Fibroblast of peridontal ligament (primary cell): ENCODE results near the gene GARNL3.

ENCODE experiments used
- DNase-seq: peaks from one replicate; pipeline ENCODE4 v3.0.0-alpha.2; 2010; ENCODE audit errors: extremely low read depth

GARNL3 gene

GRCh38 chr9:127233550-127233949 is 31.0 kb upstream of the GARNL3 start:
- DNase-seq: no peak

DNA sequence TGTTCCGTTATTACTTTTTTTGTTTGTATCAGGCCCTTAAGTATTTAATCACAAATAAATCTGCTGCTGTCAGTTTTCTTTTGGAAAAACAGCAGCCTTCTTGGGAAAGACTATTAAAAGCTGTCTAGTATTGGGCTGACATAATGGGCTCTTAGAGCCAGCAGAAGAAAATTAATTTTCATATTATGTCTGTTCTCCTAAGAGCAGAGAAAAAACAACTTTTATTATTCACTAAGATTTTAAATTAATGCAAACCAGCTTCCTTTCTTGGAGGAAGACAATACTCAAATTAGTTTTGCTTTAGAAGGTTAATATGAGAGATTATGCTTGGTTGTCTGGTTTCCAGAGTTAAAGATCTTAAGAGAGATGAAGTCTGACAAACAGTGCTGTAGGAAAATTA is 30.6 kb upstream of the GARNL3 start:
- no peak for DNase-seq

GRCh38 chr9:127237801-127238200 is 26.8 kb upstream of the GARNL3 start:
- no peak for DNase-seq

DNA sequence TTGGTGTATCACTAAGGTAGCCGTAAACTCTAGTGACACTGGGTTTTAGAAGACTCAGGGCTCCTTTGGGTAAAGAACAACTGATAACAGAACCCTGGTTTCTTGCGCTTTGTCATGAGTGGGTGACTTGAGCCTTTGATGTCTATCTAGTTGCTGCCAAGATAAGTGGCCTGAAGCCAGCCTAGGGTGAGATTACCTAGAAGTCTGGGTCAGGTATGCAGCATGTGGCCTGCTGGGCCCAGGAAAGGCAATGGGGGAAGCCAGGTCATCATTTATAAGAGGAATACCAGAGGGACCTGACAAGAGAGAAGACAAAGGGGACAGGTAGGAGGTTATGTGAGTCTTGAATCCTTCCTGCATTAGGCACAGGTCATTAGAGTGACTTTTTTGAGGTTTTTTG is 23.2 kb upstream of the GARNL3 start:
- no peak for DNase-seq

DNA sequence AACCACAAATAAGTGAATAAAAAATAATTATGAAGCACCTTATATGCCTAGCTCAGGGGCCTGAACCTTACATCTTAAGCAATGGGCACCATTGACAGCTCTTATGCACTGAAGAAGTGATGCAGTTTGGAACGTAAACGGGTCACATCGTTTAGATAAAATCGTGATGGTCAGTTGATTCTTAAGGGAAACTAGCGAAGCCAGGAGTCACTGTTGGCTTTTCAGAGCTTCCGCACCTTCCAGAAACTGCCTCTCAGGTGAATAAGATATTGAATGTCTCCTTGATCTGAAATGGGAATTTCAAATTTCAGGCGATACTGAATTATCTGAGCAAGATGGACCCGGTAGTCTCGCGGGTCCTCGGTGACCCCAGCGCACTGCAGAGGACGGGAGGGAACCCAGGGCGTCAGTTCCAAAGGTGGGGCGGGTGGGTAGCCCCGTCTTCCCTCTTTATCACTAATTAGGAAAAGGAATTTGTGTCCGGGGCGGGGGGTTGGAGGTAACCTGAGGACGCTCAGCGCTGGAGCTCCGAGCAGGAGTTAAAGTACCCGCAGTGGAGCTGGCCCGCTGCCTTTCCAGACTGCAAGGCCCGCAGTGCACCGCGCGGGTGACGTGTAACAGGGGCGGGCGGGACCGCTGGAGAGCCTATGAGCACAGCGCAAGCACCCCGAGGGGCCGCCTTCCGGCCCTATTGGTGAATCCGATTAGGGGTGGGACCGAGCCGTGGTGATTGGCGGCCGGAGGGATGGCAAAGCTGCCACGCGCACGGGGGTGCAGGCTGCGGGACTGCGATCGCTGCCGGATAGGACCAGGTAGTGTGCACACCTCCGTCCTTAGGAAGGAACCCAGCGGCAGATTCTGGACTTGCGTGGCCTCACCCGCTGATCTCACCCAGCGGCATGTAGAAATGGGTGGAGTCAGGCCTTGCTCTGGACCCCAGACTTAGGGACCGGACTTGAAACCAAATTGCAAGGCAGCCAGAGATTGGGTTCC is 19.7 kb upstream of the GARNL3 start:
- peak; percentile 89 for DNase-seq

DNA sequence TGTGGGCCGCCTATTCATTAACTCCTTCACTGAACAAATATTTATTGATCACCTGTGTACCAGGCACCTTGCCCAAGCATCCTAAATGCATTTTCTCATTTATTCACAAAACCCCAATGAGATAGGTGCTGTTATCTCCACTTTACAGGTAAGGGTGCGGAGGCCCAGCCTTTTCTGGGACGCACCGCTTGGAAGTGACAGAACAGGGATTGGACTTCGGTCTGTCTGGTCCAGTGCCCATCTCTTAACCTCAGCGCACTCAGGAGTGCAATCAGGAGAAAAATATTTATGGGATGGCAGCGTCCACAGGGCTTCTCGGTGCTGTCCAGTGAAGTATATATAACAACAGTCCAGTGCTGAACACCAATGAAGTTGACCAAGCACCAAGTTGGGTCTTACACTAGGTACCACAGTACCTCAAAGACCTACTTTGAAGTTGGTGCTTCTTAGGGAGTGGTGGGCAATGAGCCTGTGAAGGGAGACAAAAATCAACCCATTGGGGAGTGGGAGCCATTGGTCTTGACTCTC is 18.9 kb upstream of the GARNL3 start:
- DNase-seq: no peak

DNA sequence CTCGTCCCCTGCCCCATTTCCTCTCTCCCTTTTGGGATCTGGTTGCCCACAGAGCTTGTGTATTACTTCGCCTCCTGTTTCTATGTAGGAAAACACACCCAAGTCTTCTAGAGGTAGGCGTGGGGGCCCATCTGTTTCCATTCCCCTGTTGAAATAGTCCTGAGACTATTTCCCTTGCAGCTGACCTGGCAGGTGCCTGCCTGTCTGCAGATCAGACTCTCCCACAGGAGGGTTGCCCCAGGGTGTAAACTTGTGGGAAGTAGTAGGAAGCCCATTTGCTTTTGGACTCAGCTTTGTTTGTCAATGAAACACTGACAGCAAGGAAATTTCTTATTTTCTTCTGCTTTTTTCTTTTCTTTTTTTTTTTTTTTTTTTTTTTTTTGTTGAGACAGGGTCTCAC is 16.3 kb upstream of the GARNL3 start:
- DNase-seq: no peak

DNA sequence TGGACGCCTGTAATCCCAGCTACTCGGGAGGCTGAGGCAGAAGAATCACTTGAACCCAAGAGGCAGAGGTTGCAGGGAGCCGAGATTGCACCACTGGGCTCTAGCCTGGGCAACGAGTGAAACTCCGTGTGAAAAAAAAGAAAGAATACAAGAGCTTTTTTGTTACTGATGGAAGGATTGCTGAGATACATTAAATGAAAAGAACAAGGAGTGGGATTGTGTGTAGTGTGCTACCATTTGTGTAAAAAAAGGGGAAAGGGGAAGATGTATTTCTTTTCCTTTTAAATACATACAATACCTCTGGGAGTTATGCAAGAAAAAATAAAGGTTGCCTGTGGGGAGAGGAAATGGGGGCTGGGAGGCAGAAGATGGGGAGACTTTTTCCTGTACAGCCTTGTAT is 14.7 kb upstream of the GARNL3 start:
- DNase-seq: no peak

DNA sequence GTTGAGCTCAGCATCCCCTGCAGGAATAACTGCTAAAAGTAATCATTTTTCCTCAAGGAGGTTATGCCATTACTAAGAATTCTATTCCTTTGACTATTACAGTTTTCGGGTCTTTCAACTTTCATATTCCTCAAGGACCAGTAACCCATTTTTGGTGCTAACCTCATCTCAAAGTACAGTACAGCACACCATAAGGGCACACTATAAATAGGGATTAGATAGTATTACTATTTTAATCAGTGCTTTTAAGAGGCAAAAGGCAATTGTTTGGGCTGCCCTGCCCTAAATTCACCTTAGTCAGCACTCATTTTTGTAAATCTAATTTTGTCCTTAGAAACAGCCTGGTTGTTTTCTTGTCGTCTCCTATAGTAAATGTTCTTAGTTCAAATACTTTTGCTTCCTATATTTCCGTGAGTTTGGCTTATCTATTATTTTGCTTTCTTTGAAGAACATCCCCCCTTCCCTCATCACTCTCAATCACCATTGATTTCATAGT is 13.6 kb upstream of the GARNL3 start:
- no peak for DNase-seq

GRCh38 chr9:127252410-127253318 is 11.9 kb upstream of the GARNL3 start:
- no peak for DNase-seq

GRCh38 chr9:127253446-127253845 is 11.1 kb upstream of the GARNL3 start:
- DNase-seq: no peak

- no peak for DNase-seq
Observed at GRCh38 chr9:127255692-127256091, 8.9 kb upstream of the GARNL3 start.

GRCh38 chr9:127256324-127256723 is 8.2 kb upstream of the GARNL3 start:
- no peak for DNase-seq

- DNase-seq: no peak
Observed at GRCh38 chr9:127258606-127259471, 5.7 kb upstream of the GARNL3 start.

DNA sequence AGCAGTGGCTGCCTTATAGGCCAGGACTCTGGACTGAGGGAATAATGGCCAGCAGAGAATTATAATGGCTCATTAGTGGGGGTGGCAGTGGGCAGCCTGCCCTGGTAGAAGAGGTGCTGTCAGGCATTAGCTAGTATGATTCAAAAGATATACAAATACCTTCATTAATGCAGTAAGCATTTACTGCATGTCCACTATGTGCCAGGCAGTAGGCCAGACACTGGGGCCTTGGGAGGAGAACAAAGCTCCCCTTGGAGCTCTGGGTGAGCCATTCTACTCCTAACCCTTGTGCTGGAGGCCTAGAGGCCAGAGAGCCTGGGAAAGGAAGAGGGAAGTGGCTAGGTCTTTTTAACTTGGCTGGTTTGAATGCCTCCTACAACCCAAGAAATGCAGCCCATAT is 2.0 kb upstream of the GARNL3 start:
- no peak for DNase-seq

- DNase-seq: no peak
Observed at GRCh38 chr9:127263237-127263636, 1.3 kb upstream of the GARNL3 start.

GRCh38 chr9:127263664-127264063 is 910 bp upstream of the GARNL3 start:
- no peak for DNase-seq

GRCh38 chr9:127267793-127268525 is 3.4 kb downstream of the GARNL3 start:
- no peak for DNase-seq

- no peak for DNase-seq
Observed at GRCh38 chr9:127269449-127269848, 4.9 kb downstream of the GARNL3 start.

DNA sequence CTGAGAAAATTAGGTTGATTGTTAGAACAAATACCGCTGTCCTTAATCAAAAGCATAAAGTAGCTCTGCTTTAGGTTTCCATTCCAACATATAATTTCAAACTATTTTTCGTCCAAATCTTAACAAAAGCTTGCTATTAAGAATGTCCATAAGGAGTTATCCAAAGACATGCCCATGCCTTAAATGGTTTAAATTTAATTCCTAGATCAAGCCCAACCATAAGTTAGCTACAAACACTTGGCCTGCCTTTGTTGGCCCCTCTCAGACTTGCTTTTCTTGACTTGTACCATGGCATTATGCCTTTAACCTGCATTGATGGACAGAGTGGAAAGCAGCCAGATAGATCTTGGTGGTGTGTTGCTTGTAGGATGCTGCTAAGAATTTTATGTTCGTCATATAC is 8.8 kb downstream of the GARNL3 start:
- DNase-seq: no peak
